ENCODE results near the gene PTPN3. TPM values are rescaled to one million over a fixed set of nuclear protein-coding genes. Genes with fewer than 3 reads are reported as not detected.
A peak's percentile ranks its signal among the peaks of the same experiment; 100 is the strongest.

Gene PTPN3
- polyA plus RNA-seq, 1 donor (not counting 4 experiments of a cell fraction or from before 2014, with no cell fraction given), result 19.9 TPM

DNA sequence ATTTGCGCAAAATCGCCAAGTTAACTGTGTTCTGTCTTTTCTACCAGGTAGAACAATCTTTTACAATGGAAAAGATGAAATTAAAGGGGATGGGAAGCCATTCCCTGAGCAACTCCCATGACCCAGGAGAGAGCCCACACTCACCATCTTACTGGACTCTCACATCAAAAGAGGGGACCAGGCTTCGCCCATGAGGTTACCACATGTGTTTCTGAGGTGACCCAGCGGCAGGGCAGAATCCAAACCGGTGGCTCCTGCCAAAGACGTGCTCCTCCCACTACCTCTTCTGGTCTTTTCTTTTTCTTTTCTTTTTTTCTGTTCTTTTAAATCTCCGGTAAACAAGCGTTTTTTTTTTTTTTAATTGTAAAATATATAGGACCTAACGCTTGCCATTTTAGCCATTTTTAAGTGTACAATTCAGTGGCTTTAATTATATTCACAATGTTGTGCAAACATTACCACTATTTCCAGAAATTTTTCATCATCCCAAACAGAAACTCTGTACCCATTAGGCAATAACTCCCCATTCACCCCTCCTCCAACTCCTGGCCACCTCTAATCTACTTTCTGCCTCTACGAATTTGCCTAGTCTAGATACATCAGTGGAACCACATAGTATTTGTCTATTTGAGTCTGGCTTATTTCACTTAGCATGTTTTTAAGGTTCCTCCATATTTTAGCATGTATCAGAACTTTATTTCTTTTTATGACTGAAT is 19.3 kb downstream of the PTPN3 start:
- dilution Hi-C loops (cut with MboI; ENCODE audit: extremely low pct_ligation_motif_present, low sequenced_read_pairs), result no loop called here
- Histone ChIP-seq H3K9me3 (ENCODE audit: control insufficient read depth, low read depth, low read length) (no peaks in the 10 kb centered on the region), H2AFZ (ENCODE audit: control insufficient read depth, low read length) (no peak overlapping the region), H3K27me3 (ENCODE audit: control insufficient read depth, extremely low read depth, insufficient read depth, low read length) (no peaks in the 10 kb centered on the region), H3K36me3 (ENCODE audit: control insufficient read depth in 2 of 2, extremely low read depth in 1 of 2, insufficient read depth in 2 of 2, low read length in 2 of 2) (peaks cover 0 to 24% of the 10 kb centered on the region in 2 experiments), H3K27ac (ENCODE audit: control insufficient read depth, insufficient read depth, low read length) (no peak overlapping the region), H4K20me1 (ENCODE audit: control insufficient read depth, extremely low read depth, insufficient read depth, low read length) (peaks cover 9% of the 10 kb centered on the region), H3K79me2 (ENCODE audit: control insufficient read depth, insufficient read depth, low read length) (peaks cover 88% of the 10 kb centered on the region), H3K4me1 (ENCODE audit: control insufficient read depth, extremely low read depth, insufficient read depth, low read length) (peaks cover 38% of the 10 kb centered on the region), H3K4me2 (ENCODE audit: control insufficient read depth, extremely low read depth, insufficient read depth, low read depth, low read length) (no peak overlapping the region), H3K4me3 (ENCODE audit: control insufficient read depth in 2 of 3, extremely low read depth in 1 of 3, insufficient read depth in 2 of 3, low read depth in 1 of 3, low read length in 3 of 3) (no peak overlapping the region), H3K9ac (ENCODE audit: control insufficient read depth, extremely low read depth, insufficient read depth, low read length) (no peak overlapping the region), H3K9me1 (ENCODE audit: control insufficient read depth, extremely low read depth, insufficient read depth, low read length) (no peaks in the 10 kb centered on the region)
- DNase-seq (ENCODE audit: low read depth, low spot score) (no peak), FAIRE-seq (no peak)
- TF ChIP-seq, protein P1, sequence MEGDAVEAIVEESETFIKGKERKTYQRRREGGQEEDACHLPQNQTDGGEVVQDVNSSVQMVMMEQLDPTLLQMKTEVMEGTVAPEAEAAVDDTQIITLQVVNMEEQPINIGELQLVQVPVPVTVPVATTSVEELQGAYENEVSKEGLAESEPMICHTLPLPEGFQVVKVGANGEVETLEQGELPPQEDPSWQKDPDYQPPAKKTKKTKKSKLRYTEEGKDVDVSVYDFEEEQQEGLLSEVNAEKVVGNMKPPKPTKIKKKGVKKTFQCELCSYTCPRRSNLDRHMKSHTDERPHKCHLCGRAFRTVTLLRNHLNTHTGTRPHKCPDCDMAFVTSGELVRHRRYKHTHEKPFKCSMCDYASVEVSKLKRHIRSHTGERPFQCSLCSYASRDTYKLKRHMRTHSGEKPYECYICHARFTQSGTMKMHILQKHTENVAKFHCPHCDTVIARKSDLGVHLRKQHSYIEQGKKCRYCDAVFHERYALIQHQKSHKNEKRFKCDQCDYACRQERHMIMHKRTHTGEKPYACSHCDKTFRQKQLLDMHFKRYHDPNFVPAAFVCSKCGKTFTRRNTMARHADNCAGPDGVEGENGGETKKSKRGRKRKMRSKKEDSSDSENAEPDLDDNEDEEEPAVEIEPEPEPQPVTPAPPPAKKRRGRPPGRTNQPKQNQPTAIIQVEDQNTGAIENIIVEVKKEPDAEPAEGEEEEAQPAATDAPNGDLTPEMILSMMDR (optimal IDR thresholded peaks at IDR 0.05 in 1 of 3, IDR thresholded peaks at IDR 0.05 in 1 of 3, conservative IDR thresholded peaks at IDR 0.05 in 1 of 3; ENCODE audit: extremely low read depth in 1 of 3, insufficient read depth in 2 of 3, low read length in 3 of 3), result no peak
- TF ChIP-seq EZH2 (IDR thresholded peaks at IDR 0.05; ENCODE audit: low read length), result no peak

GRCh38 chr9:109478051-109478563 is 20.0 kb downstream of the PTPN3 start:
- Histone ChIP-seq H3K36me3 (ENCODE audit: control insufficient read depth in 2 of 2, extremely low read depth in 1 of 2, insufficient read depth in 2 of 2, low read length in 2 of 2) (peaks cover 0 to 19% of the 10 kb centered on the region in 2 experiments), H3K9ac (ENCODE audit: control insufficient read depth, extremely low read depth, insufficient read depth, low read length) (no peak overlapping the region), H3K27ac (ENCODE audit: control insufficient read depth, insufficient read depth, low read length) (peak overlapping the region; percentile 74), H3K9me3 (ENCODE audit: control insufficient read depth, low read depth, low read length) (no peaks in the 10 kb centered on the region), H3K9me1 (ENCODE audit: control insufficient read depth, extremely low read depth, insufficient read depth, low read length) (no peaks in the 10 kb centered on the region), H3K79me2 (ENCODE audit: control insufficient read depth, insufficient read depth, low read length) (peaks cover 84% of the 10 kb centered on the region), H3K4me3 (ENCODE audit: control insufficient read depth in 2 of 3, extremely low read depth in 1 of 3, insufficient read depth in 2 of 3, low read depth in 1 of 3, low read length in 3 of 3) (no peak overlapping the region), H4K20me1 (ENCODE audit: control insufficient read depth, extremely low read depth, insufficient read depth, low read length) (peaks cover 2% of the 10 kb centered on the region), H2AFZ (ENCODE audit: control insufficient read depth, low read length) (no peak overlapping the region), H3K4me2 (ENCODE audit: control insufficient read depth, extremely low read depth, insufficient read depth, low read depth, low read length) (no peak overlapping the region), H3K27me3 (ENCODE audit: control insufficient read depth, extremely low read depth, insufficient read depth, low read length) (no peaks in the 10 kb centered on the region), H3K4me1 (ENCODE audit: control insufficient read depth, extremely low read depth, insufficient read depth, low read length) (peaks cover 43% of the 10 kb centered on the region)
- DNase-seq (ENCODE audit: low read depth, low spot score) (no peak), FAIRE-seq (no peak)
- TF ChIP-seq EZH2 (IDR thresholded peaks at IDR 0.05; ENCODE audit: low read length), result no peak
- TF ChIP-seq, protein P1 (optimal IDR thresholded peaks at IDR 0.05 in 1 of 3, IDR thresholded peaks at IDR 0.05 in 1 of 3, conservative IDR thresholded peaks at IDR 0.05 in 1 of 3; ENCODE audit: extremely low read depth in 1 of 3, insufficient read depth in 2 of 3, low read length in 3 of 3), result no peak
- dilution Hi-C loops (cut with MboI; ENCODE audit: extremely low pct_ligation_motif_present, low sequenced_read_pairs), result no loop called here
